K562 (cell line): Measurements from ENCODE around the gene SNRNP48. TPM values are rescaled to one million over a fixed set of nuclear protein-coding genes. Genes with fewer than 3 reads are reported as not detected.

Experiments
- ATAC-seq: fragments of 200-7000 bp; cut with Tn5 transposase; 3 replicates; pipeline ENCODE4 v1.9.1; 2020; ENCODE audit warnings: moderate library complexity
- BruUV-seq: library from RNA; stranded (reverse); fragments of 400-500 nt; replicated peaks from 2 replicates; lab custom pipeline; 2021; lab: Mats Ljungman, UMichigan
- CTCF ChIA-PET: fragments of 300-600 bp; formaldehyde crosslinking; extraction: SDS; loops from one replicate; lab custom pipeline; 2021; ENCODE audit warnings: low intra/inter-chr PET ratio; lab: Yijun Ruan, JAX
- POLR2A ChIA-PET: fragments of 300-600, 350-650 bp; sonication (Branson Sonifier 250); formaldehyde crosslinking; extraction: SDS; loops from one replicate; lab custom pipeline; 2021; ENCODE audit warnings: antibody characterized with exemption, inconsistent platforms; lab: Yijun Ruan, JAX
- DNase-seq, 4 experiments: peaks; one replicate each; pipeline versions ENCODE4 v3.0.0 to v3.0.0-alpha.2; 2011 to 2018; ENCODE audit warnings: low spot score in 3 of 4, mixed read lengths in 3 of 4; ENCODE audit errors: extremely low read depth in 1 of 4
- FAIRE-seq: peaks from 2 replicates; lab custom pipeline; 2011; peaks lifted over from hg19 to GRCh38; lab: Jason Lieb, UNC
- H2AFZ ChIP-seq: 2 replicates; pipeline ENCODE4 v1.6.0; 2011; ENCODE audit warnings: low read depth, low read length, control low read depth, inconsistent platforms
- H3K27ac ChIP-seq: fragments of 200-600 bp; 3 replicates; pipeline ENCODE4 v1.8.0; 2011; ENCODE audit warnings: low read depth, mild to moderate bottlenecking, control low read depth, inconsistent platforms, low read length, moderate library complexity, mixed read lengths; ENCODE audit errors: extremely low read depth
- H3K27me3 ChIP-seq, 2 experiments: fragments of 300-600 bp in 1 of 2; 2 replicates in 1 of 2; 3 replicates in 1 of 2; pipeline versions ENCODE4 v1.6.0 to v1.8.0; 2011; ENCODE audit warnings: inconsistent platforms in 2 of 2, low read length in 2 of 2, mild to moderate bottlenecking in 1 of 2, mixed read lengths in 1 of 2, moderate library complexity in 1 of 2; ENCODE audit not compliant: control insufficient read depth in 2 of 2, insufficient read depth in 2 of 2
- H3K36me3 ChIP-seq: fragments of 300-600 bp; 3 replicates; pipeline ENCODE4 v1.8.0; 2011; ENCODE audit warnings: mild to moderate bottlenecking, low read length, inconsistent platforms; ENCODE audit not compliant: control insufficient read depth, insufficient read depth
- H3K4me1 ChIP-seq, 2 experiments: fragments of 200-600 bp in 1 of 2; replicated peaks in 1 of 2; 2 replicates in 1 of 2; 3 replicates in 1 of 2; pipeline versions ENCODE4 v1.5.1 to v1.8.0; 2011; ENCODE audit warnings: inconsistent platforms in 2 of 2, low read length in 2 of 2, mild to moderate bottlenecking in 1 of 2, mixed read lengths in 1 of 2, moderate library complexity in 1 of 2; ENCODE audit not compliant: control insufficient read depth in 2 of 2, insufficient read depth in 2 of 2
- H3K4me2 ChIP-seq: 2 replicates; pipeline ENCODE4 v1.6.1; 2011; ENCODE audit warnings: low read length, control low read depth, inconsistent platforms, mixed read lengths; ENCODE audit not compliant: insufficient read depth
- H3K4me3 ChIP-seq: fragments of 200-600 bp; sonication (generic), shearing (Covaris generic); 2 replicates; pipeline ENCODE4 v1.5.1; 2016; ENCODE audit warnings: control low read depth, inconsistent platforms
- H3K79me2 ChIP-seq: fragments of 200-600 bp; 3 replicates; pipeline ENCODE4 v1.8.0; 2011; ENCODE audit warnings: low read length, inconsistent platforms; ENCODE audit not compliant: control insufficient read depth, insufficient read depth
- H3K9ac ChIP-seq, 2 experiments: 2 replicates each; pipeline versions ENCODE4 v1.6.0 to v1.6.1; 2011; ENCODE audit warnings: low read depth in 2 of 2, low read length in 2 of 2, control low read depth in 1 of 2, inconsistent platforms in 1 of 2, mild to moderate bottlenecking in 1 of 2, mixed read lengths in 1 of 2; ENCODE audit not compliant: insufficient read depth in 1 of 2
- H3K9me1 ChIP-seq: one replicate; pipeline ENCODE4 v1.6.0; 2011; ENCODE audit warnings: inconsistent platforms, mild to moderate bottlenecking, low read length, moderate library complexity; ENCODE audit not compliant: control insufficient read depth, insufficient read depth
- H3K9me3 ChIP-seq: replicated peaks from 2 replicates; pipeline ENCODE4 v1.5.1; 2011; ENCODE audit warnings: low read depth, low read length, inconsistent platforms; ENCODE audit not compliant: control insufficient read depth, insufficient read depth
- H4K20me1 ChIP-seq: replicated peaks from 2 replicates; pipeline ENCODE4 v1.6.1; 2011; ENCODE audit warnings: low read length, inconsistent platforms, mixed read lengths; ENCODE audit not compliant: control insufficient read depth, insufficient read depth
- ARHGAP35 ChIP-seq: fragments of 450-650 bp; IDR thresholded peaks from 2 replicates; pipeline ENCODE4 v1.6.1; 2018; ENCODE audit not compliant: partially characterized antibody
- BACH1 ChIP-seq: fragments of 200-800 bp; sonication (Bioruptor generic); IDR thresholded peaks from 2 replicates; pipeline ENCODE4 v1.6.1; 2016; ENCODE audit warnings: missing genetic modification characterization, missing compliant biosample characterization
- CBX1 ChIP-seq: sonication (generic); IDR thresholded peaks from 2 replicates; pipeline ENCODE4 v1.6.1; 2016; ENCODE audit warnings: antibody characterized with exemption, low read depth, mild to moderate bottlenecking
- ETV1 ChIP-seq: fragments of 450-650 bp; conservative IDR thresholded peaks from 2 replicates; pipeline ENCODE4 v1.6.1; 2016; ENCODE audit warnings: missing genetic modification characterization, control low read depth, low read depth, missing compliant biosample characterization
- FOXA1 ChIP-seq: fragments of 450-650 bp; IDR thresholded peaks from 2 replicates; pipeline ENCODE4 v1.6.1; 2016; ENCODE audit warnings: mild to moderate bottlenecking, borderline replicate concordance
- ILF3 ChIP-seq: fragments of 450-650 bp; IDR thresholded peaks from 2 replicates; pipeline ENCODE4 v1.6.1; 2018; ENCODE audit warnings: antibody characterized with exemption, mild to moderate bottlenecking, moderate library complexity, borderline replicate concordance
- KDM1A ChIP-seq, 2 experiments: fragments of 450-650 bp; IDR thresholded peaks; 2 replicates each; pipeline ENCODE4 v1.6.1; 2016; ENCODE audit warnings: mild to moderate bottlenecking in 2 of 2
- MYBL2 ChIP-seq, 2 experiments: fragments of 450-650 bp in 1 of 2; sonication (generic) in 1 of 2; formaldehyde crosslinking in 1 of 2; IDR thresholded peaks; 2 replicates each; pipeline versions ENCODE4 v1.6.1 to v1.8.1; 2017 to 2022; ENCODE audit warnings: borderline replicate concordance in 1 of 2, inconsistent platforms in 1 of 2, low read depth in 1 of 2, mild to moderate bottlenecking in 1 of 2, missing genetic modification reagents in 1 of 2, moderate library complexity in 1 of 2
- NR0B1 ChIP-seq: fragments of 450-650 bp; IDR thresholded peaks from one replicate; pipeline ENCODE4 v1.6.1; 2018; ENCODE audit warnings: mild to moderate bottlenecking, moderate library complexity; ENCODE audit not compliant: partially characterized antibody
- RFX5 ChIP-seq: IDR thresholded peaks from 2 replicates; pipeline ENCODE4 v1.6.1; 2011; ENCODE audit warnings: low read depth, mild to moderate bottlenecking, improper control_type of control experiment, low read length
- SPI1 ChIP-seq: IDR thresholded peaks from 2 replicates; pipeline ENCODE4 v1.6.1; 2011; ENCODE audit warnings: low read depth, low read length, control low read depth, borderline replicate concordance
- XRCC5 ChIP-seq: fragments of 200-400 bp; formaldehyde crosslinking; IDR thresholded peaks from 2 replicates; pipeline ENCODE4 v1.6.1; 2017; ENCODE audit warnings: low read depth, mild to moderate bottlenecking, low read length
- ZNF253 ChIP-seq: fragments of 250-450 bp; sonication (Bioruptor Pico); conservative IDR thresholded peaks from 2 replicates; pipeline ENCODE4 v1.6.1; 2021; ENCODE audit warnings: mild to moderate bottlenecking
- ZNF277 ChIP-seq: fragments of 250-450 bp; sonication (Bioruptor Pico); IDR thresholded peaks from 2 replicates; pipeline ENCODE4 v1.8.0; 2022; ENCODE audit warnings: inconsistent platforms, mild to moderate bottlenecking, moderate library complexity, borderline replicate concordance
- ZNF695 ChIP-seq: fragments of 450-650 bp; formaldehyde crosslinking; IDR thresholded peaks from 2 replicates; pipeline ENCODE4 v1.4.0; 2020; ENCODE audit warnings: mild to moderate bottlenecking, moderate library complexity
- WGBS: fragments of 100-300 bp; shearing (Covaris generic); methylation state at CpG from one replicate; pipeline ENCODE4 v1.1.6; 2016; ENCODE audit warnings: low coverage, mixed read lengths; ENCODE audit not compliant: insufficient coverage; ENCODE audit errors: missing lambda C conversion rate; 5-methylcytosine and 5-hydroxymethylcytosine counted together
- in situ Hi-C: fragments of 300-500 bp; cut with MboI; formaldehyde crosslinking; loops from 4 replicates; pipeline ENCODE4 v1.15.0; 2018; ENCODE audit warnings: inconsistent platforms, mixed read lengths
- intact Hi-C: fragments of 100-400 bp; cut with micrococcal nuclease; formaldehyde crosslinking; loops from 2 replicates; pipeline ENCODE4 v1.14.2; 2022
- polyA plus RNA-seq, 8 experiments: library from polyadenylated mRNA; depleted of rRNA in 4 of 8; stranded (reverse) in 5 of 8; unstranded in 3 of 8; fragments of >200 nt; fragmentation: Nextera tagmentation in 2 of 8; fragmentation: Illumina TruSeq in 1 of 8; extraction: Ambion mirVana in 2 of 8; extraction: Trizol in 1 of 8; gene quantifications; 2 replicates each; pipeline versions ENCODE4 v1.2.1 to v1.2.3, GENCODE V29; 2011 to 2014; ENCODE audit warnings: inconsistent platforms in 1 of 8, missing spikeins in 1 of 8
- total RNA-seq, 7 experiments: library from RNA; depleted of rRNA in 6 of 7; stranded (reverse); fragments of >200 nt in 6 of 7; fragmentation: Illumina TruSeq in 2 of 7; extraction: Trizol in 2 of 7; gene quantifications; 2 replicates each; pipeline versions ENCODE4 v1.2.1 to v1.2.3, GENCODE V29; 2011 to 2021; ENCODE audit warnings: low replicate concordance in 1 of 7

The SNRNP48 gene
- total and polyA plus RNA-seq, 9 of the 15 experiments (the other 6 are each of a cell fraction or from before 2014, with no cell fraction given): 6.2 to 32.9 (median 18.6) TPM

- no peak for DNase-seq
- TF ChIP-seq SPI1: peak; percentile 66; the same call in 1 of the 2 replicates
- TF ChIP-seq NR0B1: no peak
- Histone ChIP-seq H3K27me3 (peaks cover 69 to 71% of the 10 kb centered on the region in 2 experiments), H3K27ac (no peak overlapping the region), H3K79me2 (no peaks in the 10 kb centered on the region), H3K4me2 (no peak overlapping the region), H3K9me3 (no peaks in the 10 kb centered on the region), H3K9ac (no peak overlapping the region), H3K4me1 (peaks cover 0 to 4% of the 10 kb centered on the region in 2 experiments; a peak in 1 of 5 replicates), H3K36me3 (no peaks in the 10 kb centered on the region), H3K9me1 (no peaks in the 10 kb centered on the region), H3K4me3 (no peak overlapping the region), H2AFZ (no peak overlapping the region), H4K20me1 (0 out of 2 replicates have a peak, but pooled peaks cover 6% of the 10 kb centered on the region)
- in situ Hi-C loops (no loop called here), intact Hi-C loops (no loop called here)
- 8% methylated on average over 4 of the region's 4 CpGs for WGBS
- POLR2A ChIA-PET: no interaction called here
- CTCF ChIA-PET: no interaction called here
- FAIRE-seq: no peak
- no peak for ATAC-seq
- BruUV-seq: no TSS peak
Observed at GRCh38 chr6:7562769-7563168, 27.2 kb upstream of the SNRNP48 start.

- DNase-seq: no peak
- H4K20me1 ChIP-seq: no peaks in the 10 kb centered on the region
- ChIA-PET CTCF (interaction anchor here (0.6 kb wide), 1 partner anchor 12 kb away, joined by 3 read pairs; no protein-coding TSS in a partner anchor), POLR2A (no interaction called here)
- no peak overlapping the region for H3K4me2 ChIP-seq
- no peaks in the 10 kb centered on the region for H3K79me2 ChIP-seq
- in situ Hi-C loops: no loop called here
- no peaks in the 10 kb centered on the region for H3K9me1 ChIP-seq
- H3K27ac ChIP-seq: no peak overlapping the region
- no peaks in the 10 kb centered on the region for H3K9me3 ChIP-seq
- no peak for ATAC-seq
- H3K9ac ChIP-seq: no peak overlapping the region
- BruUV-seq: no TSS peak
- H3K27me3 ChIP-seq: peaks cover 70 to 73% of the 10 kb centered on the region in 2 experiments
- intact Hi-C loops: no loop called here
- FAIRE-seq: no peak
- no peaks in the 10 kb centered on the region for H3K36me3 ChIP-seq
- H3K4me3 ChIP-seq: no peak overlapping the region
- peaks cover 0 to 4% of the 10 kb centered on the region in 2 experiments; a peak in 1 of 5 replicates for H3K4me1 ChIP-seq
- H2AFZ ChIP-seq: no peak overlapping the region
- 0% methylated on average over 2 of the region's 2 CpGs for WGBS
- no peak for TF ChIP-seq ZNF253 (CRISPR knock-in tag)
- TF ChIP-seq CBX1: no peak
- no peak for TF ChIP-seq KDM1A (IDR thresholded peaks at IDR 0.05)
- TF ChIP-seq ZNF695 (CRISPR knock-in tag): no peak
- no peak for TF ChIP-seq XRCC5
- no peak for TF ChIP-seq FOXA1
- no peak for TF ChIP-seq ZNF277 (CRISPR knock-in tag)
- TF ChIP-seq ETV1 (tag): no peak
- TF ChIP-seq MYBL2 (IDR thresholded peaks at IDR 0.05; ENCODE audit: low read depth): no peak
- no peak for TF ChIP-seq MYBL2 (CRISPR knock-in tag; IDR thresholded peaks at IDR 0.05; ENCODE audit: borderline replicate concordance)
- TF ChIP-seq RFX5: no peak
- no peak for TF ChIP-seq ILF3
- TF ChIP-seq ARHGAP35: no peak
- TF ChIP-seq BACH1 (tag): no peak
Observed at GRCh38 chr6:7566107-7566506, 23.9 kb upstream of the SNRNP48 start.
